Eye (tissue), 1 donor: ENCODE results near the gene C16orf95.

Source experiments
- DNase-seq: peaks from one replicate; pipeline ENCODE4 v3.0.0-alpha.2; 2015

C16orf95 gene

GRCh38 chr16:87330646-87331045 is 13.5 kb upstream of the C16orf95 start:
- DNase-seq: no peak

- no peak for DNase-seq
These were observed 13.0 kb upstream of the C16orf95 start for GRCh38 chr16:87330257-87330624.

DNA sequence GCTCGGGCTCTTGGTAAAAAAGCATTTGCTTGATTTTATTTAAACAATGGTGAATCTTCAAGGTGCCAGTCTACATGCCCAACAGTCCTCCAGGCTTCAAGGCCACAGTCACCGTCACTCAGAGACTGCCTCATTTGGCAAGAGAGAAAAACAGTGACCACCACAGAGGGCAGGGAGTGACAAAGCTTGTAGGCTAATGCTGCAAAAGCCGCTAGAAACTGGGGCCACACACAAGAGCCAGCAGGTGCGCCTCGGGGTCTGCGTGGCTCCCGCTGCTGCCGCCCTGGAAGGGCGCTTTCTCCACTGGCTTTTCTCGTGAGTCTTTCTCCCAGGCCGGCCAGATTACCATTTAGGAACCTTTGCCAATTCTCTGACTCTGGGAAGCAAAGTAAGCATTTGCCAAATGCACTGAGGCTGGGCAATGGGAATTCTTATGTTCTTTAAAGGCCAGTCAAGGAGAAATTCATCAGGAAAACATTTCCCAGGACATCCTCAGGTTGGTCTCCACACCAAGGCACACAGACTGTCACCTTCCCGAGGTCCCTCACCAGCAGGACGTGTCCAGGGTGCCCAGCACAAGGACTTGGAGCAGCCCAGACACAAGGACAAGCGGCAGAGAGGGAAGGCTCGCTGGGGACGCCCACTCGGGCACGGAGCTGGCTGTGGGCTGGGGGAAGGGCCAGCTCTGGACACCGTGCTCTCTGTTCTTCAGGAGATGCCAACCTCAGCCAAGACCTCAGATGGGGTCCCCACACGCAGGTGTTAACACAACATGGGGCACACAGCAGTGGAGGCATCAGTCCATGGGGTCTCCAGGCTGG is 12.5 kb upstream of the C16orf95 start:
- DNase-seq: no peak

- no peak for DNase-seq
These were observed 11.7 kb upstream of the C16orf95 start for GRCh38 chr16:87328846-87329245.

- DNase-seq: no peak
These were observed 10.8 kb upstream of the C16orf95 start for GRCh38 chr16:87327798-87328495.

- DNase-seq: no peak
These were observed 9.0 kb upstream of the C16orf95 start for GRCh38 chr16:87326151-87326571.

GRCh38 chr16:87325423-87325858 is 8.2 kb upstream of the C16orf95 start:
- DNase-seq: no peak

- DNase-seq: peak; percentile 77
These were observed 7.5 kb upstream of the C16orf95 start for GRCh38 chr16:87324411-87325275.

- no peak for DNase-seq
These were observed 6.7 kb upstream of the C16orf95 start for GRCh38 chr16:87323727-87324410.

DNA sequence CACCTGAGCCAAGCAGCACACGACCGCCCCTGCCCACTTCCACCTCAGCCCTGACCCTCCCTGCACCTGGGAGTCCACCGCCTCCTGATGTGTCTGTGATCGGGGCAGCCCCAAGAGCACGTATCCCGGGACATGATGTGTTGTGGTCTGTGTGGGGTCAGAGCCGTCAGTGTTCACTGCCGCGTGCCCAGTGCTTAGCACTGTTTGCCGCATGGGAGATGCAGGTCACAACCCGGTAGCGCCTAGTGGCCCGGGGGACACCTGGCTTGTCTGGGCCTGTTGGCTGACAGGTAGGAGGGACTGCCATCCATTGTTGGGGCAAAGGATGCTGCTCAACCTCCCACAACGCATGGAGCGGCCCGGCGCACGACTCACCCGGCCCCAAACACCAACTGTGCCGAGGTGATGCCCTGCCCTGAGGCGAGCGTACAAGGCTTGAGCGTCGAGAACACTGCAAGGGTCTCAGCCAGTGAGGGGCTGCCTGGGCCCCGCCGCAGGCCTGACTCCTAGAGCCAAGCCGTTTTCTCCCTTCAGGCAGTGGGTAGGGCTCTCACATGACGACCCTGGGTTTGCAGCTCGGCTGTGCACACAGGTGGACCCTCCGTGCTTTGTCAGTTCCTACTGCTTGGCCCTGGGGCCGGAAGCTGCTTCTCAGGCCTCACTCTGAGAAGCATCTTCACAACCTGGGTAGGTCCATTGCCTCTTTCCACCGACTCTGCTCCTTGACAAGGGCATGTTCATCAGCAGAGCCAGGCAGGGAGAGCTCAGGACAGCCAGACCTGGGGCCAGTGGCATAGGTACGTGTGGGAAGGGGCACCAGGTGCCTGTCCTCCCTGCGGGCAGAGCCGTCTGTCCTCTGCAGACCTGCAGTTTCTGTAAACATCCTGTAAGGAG is 5.9 kb upstream of the C16orf95 start:
- no peak for DNase-seq

DNA sequence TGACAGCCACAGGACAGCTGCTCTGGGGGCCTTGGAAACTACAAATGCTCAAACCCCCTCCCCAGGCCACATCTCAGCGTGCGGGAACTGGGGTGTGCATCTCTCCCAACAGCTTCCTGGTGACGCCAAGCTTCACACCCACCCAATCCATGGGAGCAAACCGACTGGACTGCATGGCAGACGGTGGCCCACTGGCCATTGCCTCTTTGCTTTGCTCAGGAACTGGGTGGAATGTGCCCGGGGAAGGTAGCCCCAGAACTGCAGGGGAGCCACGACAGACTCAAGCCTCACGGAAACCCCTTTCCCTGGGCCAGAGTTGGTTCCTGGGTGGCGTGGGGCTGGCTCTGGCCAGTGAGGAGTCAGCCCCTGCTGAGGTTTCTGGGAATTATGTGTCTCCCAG is 5.2 kb upstream of the C16orf95 start:
- no peak for DNase-seq

- DNase-seq: no peak
These were observed 4.3 kb upstream of the C16orf95 start for GRCh38 chr16:87321336-87322107.

- DNase-seq: no peak
These were observed 3.5 kb upstream of the C16orf95 start for GRCh38 chr16:87320510-87321227.

DNA sequence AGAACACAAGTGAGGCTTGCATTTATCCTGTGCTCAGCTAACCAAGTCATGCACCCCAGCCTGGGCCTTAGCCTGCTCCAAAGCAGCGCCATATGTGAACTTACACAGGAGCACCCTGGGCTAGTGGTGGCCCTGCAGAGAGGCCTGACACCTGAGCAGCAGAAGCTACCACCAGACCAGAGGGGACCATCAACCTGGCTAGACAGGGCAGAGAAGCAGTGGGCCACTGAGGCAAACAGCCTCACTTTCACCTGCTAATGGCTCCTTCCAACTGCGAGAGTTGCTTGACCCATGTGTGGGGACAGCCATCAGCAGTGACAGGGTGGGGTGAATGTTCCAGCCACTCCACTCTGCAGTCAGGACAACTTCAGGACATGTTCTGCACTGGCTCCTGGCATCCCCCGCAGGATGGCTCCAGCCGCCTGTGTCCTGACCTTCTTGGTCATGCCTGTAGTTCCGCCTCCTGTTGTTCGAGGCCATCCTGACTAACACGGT is 2.9 kb upstream of the C16orf95 start:
- DNase-seq: no peak

DNA sequence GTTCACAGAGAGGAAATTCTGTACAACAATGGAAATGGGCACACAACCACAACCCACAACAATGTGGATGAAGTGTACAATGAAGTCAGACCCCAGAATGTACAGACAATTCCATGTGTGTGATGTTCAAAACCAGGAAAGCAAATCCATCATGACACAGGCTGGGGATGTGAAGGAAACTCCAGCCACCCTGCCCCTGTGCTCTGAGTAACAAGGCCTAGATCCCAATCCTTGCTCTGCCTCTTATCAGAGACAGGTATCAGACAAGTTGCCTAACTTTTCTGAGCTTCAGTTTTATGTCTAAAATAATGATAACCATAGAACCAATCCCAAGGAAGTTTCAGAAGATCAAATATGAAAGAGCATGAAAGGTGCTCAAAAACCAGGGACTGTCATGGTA is 1.8 kb upstream of the C16orf95 start:
- no peak for DNase-seq

- DNase-seq: no peak
These were observed 805 bp upstream of the C16orf95 start for GRCh38 chr16:87317750-87318644.

- DNase-seq: no peak
These were observed 706 bp downstream of the C16orf95 start for GRCh38 chr16:87316450-87316922.

DNA sequence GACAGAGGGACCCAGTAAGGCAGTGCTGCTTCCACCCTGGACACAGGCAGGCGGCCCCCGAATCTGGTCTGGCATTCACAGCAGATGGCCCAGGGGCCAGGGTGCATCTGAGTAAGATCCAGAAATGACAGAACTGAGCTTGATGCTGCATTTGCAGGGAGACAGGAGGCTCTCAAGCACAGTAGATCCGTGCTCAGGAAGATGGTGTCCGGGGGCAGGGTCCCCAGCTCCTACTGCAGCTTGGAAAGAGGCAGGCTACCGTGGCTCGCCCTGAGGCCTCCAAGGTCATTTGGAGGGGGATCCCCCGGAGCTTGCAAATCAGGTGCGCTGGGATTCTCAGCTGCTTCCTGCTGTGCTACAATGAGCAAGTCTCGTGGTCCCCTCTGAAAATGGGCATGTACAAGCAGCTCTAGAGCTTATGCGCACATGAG is 2.2 kb downstream of the C16orf95 start:
- no peak for DNase-seq

DNA sequence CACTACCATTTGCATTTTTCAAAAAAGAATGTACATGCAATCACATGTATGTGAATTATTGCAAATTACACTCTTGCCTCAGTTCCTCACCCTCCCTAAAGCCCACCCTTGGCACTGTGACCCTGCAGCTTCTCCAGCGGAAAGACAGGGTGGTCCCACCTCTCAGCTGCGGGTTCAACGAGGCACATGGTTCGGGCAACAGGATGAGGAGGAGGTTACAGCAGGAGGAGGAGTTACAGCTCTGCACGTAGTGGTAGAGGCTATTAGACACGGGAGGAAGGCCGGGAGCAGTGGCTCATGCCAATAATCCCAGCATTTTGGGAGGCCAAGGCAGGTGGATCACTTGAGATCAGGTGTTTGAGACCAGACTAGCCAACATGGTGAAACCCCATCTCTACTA is 5.2 kb downstream of the C16orf95 start:
- DNase-seq: no peak
